Progenitor cell of endocrine pancreas (in vitro differentiated cells): Measurements from ENCODE around the gene FOXP1. TPM values are rescaled to one million over a fixed set of nuclear protein-coding genes. Genes with fewer than 3 reads are reported as not detected.

Source experiments
- DNase-seq: peaks from one replicate; pipeline ENCODE4 v3.0.0; 2021; ENCODE audit warnings: low spot score; ENCODE audit not compliant: unreplicated experiment
- H3K27ac Mint-ChIP-seq: 2 replicates; pipeline ENCODE4 v1.8.0; 2021; ENCODE audit warnings: mild to moderate bottlenecking, moderate library complexity, mixed read lengths
- H3K27me3 Mint-ChIP-seq: 2 replicates; pipeline ENCODE4 v1.8.0; 2021; ENCODE audit warnings: mixed read lengths
- H3K36me3 Mint-ChIP-seq: 2 replicates; pipeline ENCODE4 v1.8.0; 2022; ENCODE audit warnings: mixed read lengths; ENCODE audit not compliant: insufficient read depth
- H3K4me1 Mint-ChIP-seq: 2 replicates; pipeline ENCODE4 v1.8.0; 2021; ENCODE audit warnings: low read depth, mixed read lengths
- H3K4me3 Mint-ChIP-seq: 2 replicates; pipeline ENCODE4 v1.8.0; 2021; ENCODE audit warnings: low read depth, mild to moderate bottlenecking, moderate library complexity, mixed read lengths
- H3K9me3 Mint-ChIP-seq: 2 replicates; pipeline ENCODE4 v1.8.0; 2021; ENCODE audit warnings: low read depth, mixed read lengths
- CTCF ChIP-seq: fragments of 200-600 bp; sonication (generic); IDR thresholded peaks from one replicate; pipeline ENCODE4 v1.5.0; 2021; ENCODE audit warnings: antibody characterized with exemption, mild to moderate bottlenecking; ENCODE audit not compliant: unreplicated experiment
- total RNA-seq: library from RNA; stranded (reverse); gene quantifications from 2 replicates; pipeline ENCODE4 v1.2.1, GENCODE V29; 2021

Gene FOXP1
- total RNA-seq, 1 donor from 2014 or later: 242 TPM

GRCh38 chr3:71094658-71095209 lies 488.8 kb downstream of the FOXP1 start:
- Mint-ChIP-seq H3K27me3 (no peaks in the 10 kb centered on the region), H3K27ac (no peak overlapping the region), H3K9me3 (no peaks in the 10 kb centered on the region), H3K4me1 (peaks cover 11% of the 10 kb centered on the region), H3K4me3 (no peak overlapping the region), H3K36me3 (peaks cover 7% of the 10 kb centered on the region)
- no peak for TF ChIP-seq CTCF
- no peak for DNase-seq

GRCh38 chr3:71092665-71093064 lies 490.9 kb downstream of the FOXP1 start:
- no peaks in the 10 kb centered on the region for H3K9me3 Mint-ChIP-seq
- no peak overlapping the region for H3K27ac Mint-ChIP-seq
- peaks cover 28% of the 10 kb centered on the region for H3K4me1 Mint-ChIP-seq
- no peak for DNase-seq
- H3K27me3 Mint-ChIP-seq: no peaks in the 10 kb centered on the region
- H3K36me3 Mint-ChIP-seq: peaks cover 10% of the 10 kb centered on the region
- no peak overlapping the region for H3K4me3 Mint-ChIP-seq
- no peak for TF ChIP-seq CTCF

GRCh38 chr3:71090207-71090606 lies 493.3 kb downstream of the FOXP1 start:
- Mint-ChIP-seq H3K4me1 (peaks cover 31% of the 10 kb centered on the region), H3K36me3 (peaks cover 11% of the 10 kb centered on the region), H3K27me3 (no peaks in the 10 kb centered on the region), H3K9me3 (no peaks in the 10 kb centered on the region), H3K27ac (peak overlapping the region; percentile 6), H3K4me3 (no peak overlapping the region)
- no peak for DNase-seq
- no peak for TF ChIP-seq CTCF

GRCh38 chr3:71089271-71089847 lies 494.2 kb downstream of the FOXP1 start:
- Mint-ChIP-seq H3K36me3 (peaks cover 9% of the 10 kb centered on the region), H3K4me3 (no peak overlapping the region), H3K27me3 (no peaks in the 10 kb centered on the region), H3K4me1 (peaks cover 31% of the 10 kb centered on the region), H3K9me3 (no peaks in the 10 kb centered on the region), H3K27ac (peak overlapping the region; percentile 42)
- no peak for TF ChIP-seq CTCF
- no peak for DNase-seq

GRCh38 chr3:71088742-71089141 lies 494.8 kb downstream of the FOXP1 start:
- H3K27me3 Mint-ChIP-seq: no peaks in the 10 kb centered on the region
- no peaks in the 10 kb centered on the region for H3K9me3 Mint-ChIP-seq
- H3K36me3 Mint-ChIP-seq: peaks cover 10% of the 10 kb centered on the region
- TF ChIP-seq CTCF: no peak
- DNase-seq: no peak
- peaks cover 35% of the 10 kb centered on the region for H3K4me1 Mint-ChIP-seq
- peak overlapping the region; percentile 50 for H3K27ac Mint-ChIP-seq
- no peak overlapping the region for H3K4me3 Mint-ChIP-seq
